Measurements from ENCODE around the gene SOWAHA.
A peak's percentile ranks its signal among the peaks of the same experiment; 100 is the strongest.
"Not testable (repeated sequence)": the region's sequence is repeated elsewhere in the genome, so short reads cannot be mapped to it uniquely, and the experiment has no call there.

SOWAHA gene

GRCh38 chr5:132841305-132841704 lies 28.2 kb downstream of the SOWAHA start:
- Mint-ChIP-seq H3K27ac (no peak overlapping the region), H3K4me1 (ENCODE audit: low read depth in 2 of 2) (no peaks in the 10 kb centered on the region), H3K4me3 (no peak overlapping the region), H3K36me3 (ENCODE audit: insufficient read depth) (no peaks in the 10 kb centered on the region), H3K27me3 (no peaks in the 10 kb centered on the region), H3K9me3 (no peaks in the 10 kb centered on the region)
- ATAC-seq (replicated peaks) (no peak), DNase-seq (no peak)

GRCh38 chr5:132848270-132848669 lies 35.2 kb downstream of the SOWAHA start:
- DNase-seq = no peak
- Mint-ChIP-seq H3K9me3 (no peaks in the 10 kb centered on the region), H3K27me3 (no peaks in the 10 kb centered on the region), H3K36me3 (ENCODE audit: insufficient read depth) (no peaks in the 10 kb centered on the region), H3K4me1 (ENCODE audit: low read depth in 2 of 2) (no peaks in the 10 kb centered on the region), H3K4me3 (no peak overlapping the region), H3K27ac (no peak overlapping the region)
- ATAC-seq (replicated peaks) = no peak

DNA sequence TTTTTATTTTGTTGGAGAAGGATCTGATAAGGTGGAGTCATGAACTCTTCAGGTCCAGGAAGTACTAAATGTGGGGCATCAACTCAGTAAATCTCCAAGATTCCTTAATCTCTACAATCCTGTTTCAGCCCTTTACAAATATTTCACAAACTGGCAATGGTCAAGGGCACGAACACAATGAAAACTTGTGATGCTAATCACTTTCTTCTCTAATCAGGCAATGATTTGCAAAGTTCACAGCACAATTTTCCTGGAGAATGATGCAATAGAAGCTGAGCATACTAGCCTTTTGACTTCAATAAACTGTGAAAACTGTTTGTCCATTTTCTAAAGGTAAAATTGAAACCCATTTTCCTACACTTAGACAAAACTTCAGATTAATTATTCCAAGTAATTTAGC lies 36.2 kb downstream of the SOWAHA start:
- Mint-ChIP-seq H3K27ac (no peak overlapping the region), H3K4me3 (no peak overlapping the region), H3K27me3 (no peaks in the 10 kb centered on the region), H3K9me3 (no peaks in the 10 kb centered on the region), H3K36me3 (ENCODE audit: insufficient read depth) (no peaks in the 10 kb centered on the region), H3K4me1 (ENCODE audit: low read depth in 2 of 2) (no peaks in the 10 kb centered on the region)
- DNase-seq (no peak), ATAC-seq (replicated peaks) (no peak)

DNA sequence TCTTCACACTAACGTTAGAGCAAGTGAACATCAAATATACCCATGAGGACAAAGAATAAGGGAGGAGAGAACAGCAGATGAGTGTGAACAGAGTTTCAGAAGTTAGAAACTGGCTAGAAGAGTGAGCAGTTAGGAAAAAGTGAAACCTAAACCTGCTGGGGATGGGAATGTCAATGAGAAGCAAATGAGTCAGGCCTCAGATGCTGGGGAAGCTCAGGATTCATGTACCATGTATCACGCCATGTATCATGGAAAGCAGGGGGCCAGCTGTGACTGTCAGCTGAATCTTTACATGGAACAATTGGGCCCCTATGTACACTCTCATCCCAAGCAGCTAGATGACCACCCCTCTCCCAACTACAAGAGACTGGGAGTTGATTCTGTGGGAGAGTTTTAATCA lies 37.0 kb downstream of the SOWAHA start:
- no peaks in the 10 kb centered on the region for H3K9me3 Mint-ChIP-seq
- H3K27me3 Mint-ChIP-seq = peaks cover 0 to under 1% of the 10 kb centered on the region in 2 donors
- ATAC-seq (replicated peaks) = no peak
- DNase-seq = no peak
- no peaks in the 10 kb centered on the region for H3K36me3 Mint-ChIP-seq (ENCODE audit: insufficient read depth)
- H3K4me1 Mint-ChIP-seq (ENCODE audit: low read depth in 2 of 2) = no peaks in the 10 kb centered on the region
- H3K4me3 Mint-ChIP-seq = no peak overlapping the region
- no peak overlapping the region for H3K27ac Mint-ChIP-seq

DNA sequence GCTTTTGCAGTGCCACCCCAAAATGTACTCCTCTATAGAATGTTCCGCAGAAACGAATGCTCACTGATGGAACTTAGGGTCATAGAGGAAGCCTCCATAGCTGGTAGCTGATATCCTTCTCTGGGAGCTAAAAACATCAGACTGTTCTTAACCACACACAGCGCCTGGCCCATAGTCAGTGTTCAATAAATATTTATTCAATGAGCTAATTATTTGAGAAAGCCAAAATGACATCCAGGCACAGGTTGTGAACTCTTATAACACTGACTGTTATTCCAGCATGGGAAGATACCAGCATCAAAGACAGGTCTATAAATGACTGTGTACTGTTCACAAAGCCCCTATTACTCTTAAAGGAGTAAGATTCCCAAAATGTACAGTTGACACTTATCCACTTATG lies 40.2 kb downstream of the SOWAHA start:
- no peaks in the 10 kb centered on the region for H3K9me3 Mint-ChIP-seq
- ATAC-seq (replicated peaks) (no peak), DNase-seq (no peak)
- H3K27me3 Mint-ChIP-seq = peaks cover 26% of the 10 kb centered on the region in 2 donors
- no peak overlapping the region for H3K27ac Mint-ChIP-seq
- H3K36me3 Mint-ChIP-seq (ENCODE audit: insufficient read depth) = no peaks in the 10 kb centered on the region
- no peaks in the 10 kb centered on the region for H3K4me1 Mint-ChIP-seq (ENCODE audit: low read depth in 2 of 2)
- no peak overlapping the region for H3K4me3 Mint-ChIP-seq

- H3K27me3 Mint-ChIP-seq = peaks cover 26% of the 10 kb centered on the region in 2 donors
- H3K4me3 Mint-ChIP-seq = no peak overlapping the region
- no peaks in the 10 kb centered on the region for H3K36me3 Mint-ChIP-seq (ENCODE audit: insufficient read depth)
- no peaks in the 10 kb centered on the region for H3K4me1 Mint-ChIP-seq (ENCODE audit: low read depth in 2 of 2)
- no peaks in the 10 kb centered on the region for H3K9me3 Mint-ChIP-seq
- no peak for DNase-seq
- ATAC-seq (replicated peaks) = no peak
- H3K27ac Mint-ChIP-seq = no peak overlapping the region
Measured at GRCh38 chr5:132853790-132854189, 40.7 kb downstream of the SOWAHA start.

DNA sequence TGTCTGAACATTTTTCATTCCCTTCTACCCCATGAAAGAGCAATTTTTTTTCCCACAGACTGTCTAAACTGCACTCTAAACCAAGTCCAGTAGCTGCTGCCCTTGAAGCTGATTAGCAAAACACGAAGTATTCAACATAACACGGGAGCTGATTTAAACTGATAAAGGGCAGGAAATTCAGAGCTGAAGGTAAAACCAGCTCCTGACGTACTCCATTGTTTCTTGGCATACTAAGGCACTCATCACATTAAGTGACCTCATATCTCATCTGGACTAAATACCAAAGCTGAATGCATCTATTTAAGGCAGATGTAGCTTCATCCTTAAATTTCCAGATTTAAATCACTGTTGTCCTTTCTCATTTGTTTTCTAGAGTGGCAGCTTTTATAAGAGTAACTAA lies 41.2 kb downstream of the SOWAHA start:
- H3K27ac Mint-ChIP-seq = no peak overlapping the region
- no peaks in the 10 kb centered on the region for H3K9me3 Mint-ChIP-seq
- no peak for DNase-seq
- peaks cover 26% of the 10 kb centered on the region in 2 donors for H3K27me3 Mint-ChIP-seq
- no peak overlapping the region for H3K4me3 Mint-ChIP-seq
- no peaks in the 10 kb centered on the region for H3K4me1 Mint-ChIP-seq (ENCODE audit: low read depth in 2 of 2)
- no peak for ATAC-seq (replicated peaks)
- H3K36me3 Mint-ChIP-seq (ENCODE audit: insufficient read depth) = no peaks in the 10 kb centered on the region

GRCh38 chr5:132854992-132855391 lies 41.9 kb downstream of the SOWAHA start:
- H3K4me3 Mint-ChIP-seq; H3K9me3 Mint-ChIP-seq; H3K27ac Mint-ChIP-seq; DNase-seq; ATAC-seq (replicated peaks); H3K36me3 Mint-ChIP-seq (ENCODE audit: insufficient read depth); H3K4me1 Mint-ChIP-seq (ENCODE audit: low read depth in 2 of 2): not testable (repeated sequence)
- H3K27me3 Mint-ChIP-seq = peaks cover 26% of the 10 kb centered on the region in 2 donors

- ATAC-seq (replicated peaks) (no peak), DNase-seq (no peak)
- Mint-ChIP-seq H3K27me3 (peaks cover 26% of the 10 kb centered on the region in 2 donors), H3K27ac (no peak overlapping the region), H3K4me3 (no peak overlapping the region), H3K9me3 (no peaks in the 10 kb centered on the region), H3K36me3 (ENCODE audit: insufficient read depth) (no peaks in the 10 kb centered on the region), H3K4me1 (ENCODE audit: low read depth in 2 of 2) (no peaks in the 10 kb centered on the region)
Measured at GRCh38 chr5:132856011-132856410, 42.9 kb downstream of the SOWAHA start.

DNA sequence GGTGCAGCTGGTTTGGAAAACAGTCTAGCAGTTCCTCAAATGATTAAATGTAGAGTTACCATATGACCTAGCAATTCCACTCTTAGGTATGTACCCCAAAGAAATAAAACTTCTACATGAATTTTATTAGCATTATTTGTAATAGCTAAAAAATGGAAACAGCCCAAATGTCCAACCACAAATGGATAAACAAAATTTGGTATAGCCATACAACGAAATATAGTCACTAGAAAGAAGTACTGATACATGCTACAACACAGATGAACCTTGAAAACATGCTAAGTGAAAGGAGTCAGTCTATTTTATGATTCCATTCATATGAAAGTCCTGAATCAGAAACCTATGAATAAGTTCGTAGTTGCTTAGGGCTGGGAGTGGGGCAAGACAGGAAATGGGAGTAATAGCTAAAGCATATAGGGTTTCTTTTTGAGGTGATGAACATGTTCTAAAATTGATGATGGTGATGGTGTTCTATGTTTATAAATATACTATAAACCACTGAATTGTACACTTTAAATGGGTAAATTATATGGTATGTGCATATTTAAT lies 46.9 kb downstream of the SOWAHA start:
- Mint-ChIP-seq H3K4me3 (no peak overlapping the region), H3K27ac (no peak overlapping the region), H3K9me3 (no peaks in the 10 kb centered on the region), H3K36me3 (ENCODE audit: insufficient read depth) (no peaks in the 10 kb centered on the region), H3K4me1 (ENCODE audit: low read depth in 2 of 2) (no peaks in the 10 kb centered on the region), H3K27me3 (peaks cover 26% of the 10 kb centered on the region in 2 donors)
- DNase-seq (no peak), ATAC-seq (replicated peaks) (no peak)

GRCh38 chr5:132860742-132861141 lies 47.6 kb downstream of the SOWAHA start:
- no peaks in the 10 kb centered on the region for H3K9me3 Mint-ChIP-seq

GRCh38 chr5:132865668-132866341 lies 52.7 kb downstream of the SOWAHA start:
- Mint-ChIP-seq H3K27ac (peak overlapping the region; percentile 96 to 98), H3K36me3 (ENCODE audit: insufficient read depth) (peaks cover 34% of the 10 kb centered on the region), H3K4me3 (peak overlapping the region; percentile 89 to 97), H3K9me3 (no peaks in the 10 kb centered on the region), H3K27me3 (no peaks in the 10 kb centered on the region), H3K4me1 (ENCODE audit: low read depth in 2 of 2) (peaks cover 14 to 17% of the 10 kb centered on the region in 2 donors)
- DNase-seq = no peak
- peak; percentile 18 for ATAC-seq (replicated peaks)

More at GRCh38 chr5:132860742-132861141, 47.6 kb downstream of the SOWAHA start:
- Mint-ChIP-seq H3K27me3 (peaks cover 19% of the 10 kb centered on the region in 2 donors), H3K4me1 (ENCODE audit: low read depth in 2 of 2) (peaks cover 0 to 2% of the 10 kb centered on the region in 2 donors), H3K36me3 (ENCODE audit: insufficient read depth) (no peaks in the 10 kb centered on the region), H3K4me3 (no peak overlapping the region), H3K27ac (no peak overlapping the region)
- ATAC-seq (replicated peaks) (no peak), DNase-seq (no peak)

All from effector memory CD8-positive, alpha-beta T cell (primary cell).